ENCODE results near the gene KRT82. TPM values are rescaled to one million over a fixed set of nuclear protein-coding genes. Genes with fewer than 3 reads are reported as not detected.

KRT82 gene
- total and polyA plus RNA-seq, 8 donors: not detected

DNA sequence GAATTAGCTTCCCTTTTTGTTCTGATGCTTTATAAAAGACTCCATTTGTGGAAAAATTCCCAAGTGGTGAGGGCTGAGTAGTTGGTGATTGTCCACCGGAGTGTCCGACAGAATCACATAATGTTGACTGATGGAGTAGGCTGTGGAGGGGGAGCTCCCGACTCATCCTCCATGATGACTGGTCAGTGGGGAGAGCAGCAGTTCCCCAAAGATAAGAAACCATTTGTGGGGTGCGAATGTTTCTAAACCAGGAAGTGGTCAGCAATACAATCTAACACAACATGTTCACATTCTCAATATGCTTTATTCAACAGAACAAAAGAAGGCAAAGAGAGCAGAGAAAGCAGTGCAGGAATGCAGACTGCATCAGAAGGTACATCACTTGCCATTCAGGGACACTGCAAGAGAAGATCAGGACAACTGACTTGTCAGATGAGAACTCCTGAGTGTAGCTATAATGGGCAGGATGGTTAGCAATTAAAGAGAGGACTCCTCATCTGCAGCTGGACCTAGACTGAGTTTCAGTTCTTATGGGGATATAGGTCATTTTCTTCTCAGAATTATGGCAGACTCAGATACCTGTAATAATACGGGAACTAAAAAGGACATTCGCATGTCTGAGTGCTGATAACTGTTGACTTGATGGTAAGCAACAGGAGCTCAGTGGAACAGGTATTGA lies 40.4 kb upstream of the KRT82 start:
- Histone ChIP-seq H3K27ac (no peak overlapping the region), H3K4me3 (no peak overlapping the region), H3K36me3 (no peaks in the 10 kb centered on the region), H3K27me3 (no peaks in the 10 kb centered on the region), H3K9me3 (no peaks in the 10 kb centered on the region), H3K4me1 (no peaks in the 10 kb centered on the region)
- DNase-seq (no peak), ATAC-seq (no peak), FAIRE-seq (no peak)
- TF ChIP-seq, protein P1, sequence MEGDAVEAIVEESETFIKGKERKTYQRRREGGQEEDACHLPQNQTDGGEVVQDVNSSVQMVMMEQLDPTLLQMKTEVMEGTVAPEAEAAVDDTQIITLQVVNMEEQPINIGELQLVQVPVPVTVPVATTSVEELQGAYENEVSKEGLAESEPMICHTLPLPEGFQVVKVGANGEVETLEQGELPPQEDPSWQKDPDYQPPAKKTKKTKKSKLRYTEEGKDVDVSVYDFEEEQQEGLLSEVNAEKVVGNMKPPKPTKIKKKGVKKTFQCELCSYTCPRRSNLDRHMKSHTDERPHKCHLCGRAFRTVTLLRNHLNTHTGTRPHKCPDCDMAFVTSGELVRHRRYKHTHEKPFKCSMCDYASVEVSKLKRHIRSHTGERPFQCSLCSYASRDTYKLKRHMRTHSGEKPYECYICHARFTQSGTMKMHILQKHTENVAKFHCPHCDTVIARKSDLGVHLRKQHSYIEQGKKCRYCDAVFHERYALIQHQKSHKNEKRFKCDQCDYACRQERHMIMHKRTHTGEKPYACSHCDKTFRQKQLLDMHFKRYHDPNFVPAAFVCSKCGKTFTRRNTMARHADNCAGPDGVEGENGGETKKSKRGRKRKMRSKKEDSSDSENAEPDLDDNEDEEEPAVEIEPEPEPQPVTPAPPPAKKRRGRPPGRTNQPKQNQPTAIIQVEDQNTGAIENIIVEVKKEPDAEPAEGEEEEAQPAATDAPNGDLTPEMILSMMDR (IDR thresholded peaks at IDR 0.05): no peak
- 80 to 88% methylated on average over 6 of the region's 6 CpGs for whole genome bisulfite sequencing, 2 donors
- intact Hi-C loops (cut with DNase I): no loop called here

DNA sequence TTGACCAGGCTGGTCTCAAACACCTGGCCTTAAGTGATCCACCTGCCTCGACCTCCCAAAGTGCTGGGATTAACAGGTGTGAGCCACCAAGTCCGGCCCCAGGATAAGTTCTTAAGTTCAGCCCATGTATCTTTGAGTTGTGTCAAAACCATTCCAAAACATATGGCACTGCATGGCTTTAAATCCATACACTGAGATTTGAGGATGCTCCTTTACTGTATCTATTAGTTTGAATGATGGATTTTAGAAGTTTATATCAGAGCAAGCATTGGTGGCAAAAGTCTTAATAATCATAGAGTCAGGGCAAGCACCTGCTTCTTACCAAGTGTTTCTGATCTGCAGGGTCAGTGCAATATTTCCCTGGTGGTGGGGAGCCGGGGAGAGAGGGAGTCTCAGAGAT lies 39.7 kb upstream of the KRT82 start:
- no peaks in the 10 kb centered on the region for H3K4me1 ChIP-seq
- ATAC-seq: no peak
- H3K4me3 ChIP-seq: no peak overlapping the region
- H3K27ac ChIP-seq: no peak overlapping the region
- DNase-seq: no peak
- no peaks in the 10 kb centered on the region for H3K9me3 ChIP-seq
- H3K27me3 ChIP-seq: no peaks in the 10 kb centered on the region
- TF ChIP-seq, protein P1 (IDR thresholded peaks at IDR 0.05): no peak
- 45 to 56% methylated on average over 3 of the region's 3 CpGs for WGBS, 2 donors
- H3K36me3 ChIP-seq: no peaks in the 10 kb centered on the region
- FAIRE-seq: no peak
- intact Hi-C loops (cut with DNase I): no loop called here

DNA sequence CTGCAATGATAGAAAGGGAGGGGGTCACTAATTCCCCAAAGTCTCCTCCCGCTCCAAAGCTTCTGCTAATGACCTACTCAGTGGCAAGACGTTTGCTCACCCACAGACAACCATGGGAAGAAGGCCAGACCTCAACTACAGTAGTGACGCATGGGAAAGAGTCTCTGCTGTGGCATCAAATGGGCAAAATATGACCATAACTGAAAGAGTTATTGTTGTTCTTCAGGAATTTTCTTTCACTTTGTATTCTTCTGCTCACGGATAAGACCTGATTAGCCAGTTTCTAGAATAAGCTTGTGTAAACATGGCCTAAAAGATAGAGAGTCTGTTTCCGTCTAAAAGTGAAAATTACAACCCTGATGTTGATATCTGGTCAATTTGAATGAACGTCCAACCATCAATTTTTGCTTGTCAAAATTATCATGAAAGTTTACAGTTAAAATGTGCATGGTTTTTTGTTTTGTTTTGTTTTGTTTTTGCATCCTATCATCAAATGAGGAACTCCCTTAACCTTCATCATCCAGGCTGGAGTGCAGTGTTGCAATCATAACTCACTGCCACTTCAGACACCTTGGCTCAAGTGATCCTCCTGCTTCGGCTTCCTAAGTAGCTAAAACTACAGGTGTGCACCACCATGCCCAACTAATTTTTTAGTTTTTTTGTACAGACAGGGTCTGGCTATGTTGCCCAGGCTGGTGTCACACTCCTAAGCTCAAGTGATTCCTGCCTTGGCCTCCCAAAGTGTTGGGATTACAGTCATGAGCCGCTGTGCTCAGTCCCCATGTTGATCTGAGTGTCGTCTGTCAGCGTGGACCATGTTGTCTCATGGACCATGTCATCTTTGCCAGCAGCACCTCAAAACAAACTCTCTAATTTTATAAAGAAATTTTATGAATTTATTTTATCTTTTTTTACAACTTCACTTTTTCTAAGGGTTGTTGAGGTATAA lies 38.8 kb upstream of the KRT82 start:
- intact Hi-C loops (cut with DNase I): no loop called here
- Histone ChIP-seq H3K27ac (peak overlapping the region in 2 of 4 donors; percentile 58 to 60), H3K27me3 (no peaks in the 10 kb centered on the region), H3K9me3 (no peaks in the 10 kb centered on the region), H3K4me1 (no peaks in the 10 kb centered on the region), H3K4me3 (no peak overlapping the region), H3K36me3 (no peaks in the 10 kb centered on the region)
- TF ChIP-seq, protein P1 (IDR thresholded peaks at IDR 0.05): no peak
- peak in 3 of 4 donors; percentile 29 to 69 (median 46) for ATAC-seq
- FAIRE-seq: no peak
- no peak for DNase-seq
- 44 to 51% methylated on average over 10 of the region's 10 CpGs for WGBS, 2 donors

DNA sequence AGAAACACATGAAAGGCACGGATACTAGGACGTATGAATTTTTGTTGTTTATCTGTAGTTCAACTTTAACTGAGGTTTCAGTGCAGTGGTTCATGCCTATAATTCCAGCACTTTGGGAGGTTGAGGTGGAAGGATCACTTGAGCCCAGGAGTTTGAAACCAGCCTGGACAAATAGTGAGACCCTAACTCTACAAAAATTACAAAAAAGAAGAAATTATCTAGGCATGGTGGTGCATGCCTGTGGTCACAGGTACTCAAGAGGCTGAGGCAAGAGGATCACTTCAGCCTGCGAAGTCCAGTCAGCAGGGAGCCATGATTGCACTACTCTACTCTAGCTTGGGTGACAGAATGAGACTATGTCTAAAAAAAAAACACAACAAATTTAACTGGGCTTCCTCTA lies 37.8 kb upstream of the KRT82 start:
- no peaks in the 10 kb centered on the region for H3K36me3 ChIP-seq
- TF ChIP-seq, protein P1 (IDR thresholded peaks at IDR 0.05): no peak
- H3K9me3 ChIP-seq: no peaks in the 10 kb centered on the region
- no peak for ATAC-seq
- no peak for FAIRE-seq
- no peak overlapping the region for H3K4me3 ChIP-seq
- no peaks in the 10 kb centered on the region for H3K27me3 ChIP-seq
- no peaks in the 10 kb centered on the region for H3K4me1 ChIP-seq
- H3K27ac ChIP-seq: peak overlapping the region in 2 of 4 donors; percentile 58 to 60
- intact Hi-C loops (cut with DNase I): no loop called here
- WGBS, 2 donors: 87 to 95% methylated on average over 3 of the region's 3 CpGs
- DNase-seq: no peak
